Measurements from ENCODE around the gene PARP1.
"Not testable (repeated sequence)": the region's sequence is repeated elsewhere in the genome, so short reads cannot be mapped to it uniquely, and the experiment has no call there.

PARP1 gene

GRCh38 chr1:226355016-226355415 is 52.9 kb downstream of the PARP1 start:
- Histone ChIP-seq H3K4me1 (ENCODE audit: control insufficient read depth, insufficient read depth, low read length) (no peaks in the 10 kb centered on the region), H3K9me3 (replicated peaks; ENCODE audit: low read length) (no peaks in the 10 kb centered on the region), H3K4me2 (ENCODE audit: low read length) (no peak overlapping the region), H3K27me3 (ENCODE audit: control insufficient read depth, insufficient read depth, low read length) (no peaks in the 10 kb centered on the region), H3K9ac (ENCODE audit: low read depth, low read length) (no peak overlapping the region), H3K36me3 (ENCODE audit: insufficient read depth, low read length) (peaks cover 23% of the 10 kb centered on the region), H3K4me3 (ENCODE audit: low read length) (no peak overlapping the region)

- H3K36me3 ChIP-seq (ENCODE audit: insufficient read depth, low read length): peaks cover 13% of the 10 kb centered on the region
- H3K4me1 ChIP-seq (ENCODE audit: control insufficient read depth, insufficient read depth, low read length): no peaks in the 10 kb centered on the region
- no peaks in the 10 kb centered on the region for H3K9me3 ChIP-seq (replicated peaks; ENCODE audit: low read length)
- H3K27me3 ChIP-seq (ENCODE audit: control insufficient read depth, insufficient read depth, low read length): no peaks in the 10 kb centered on the region
- H3K4me2 ChIP-seq (ENCODE audit: low read length): no peak overlapping the region
- H3K9ac ChIP-seq (ENCODE audit: low read depth, low read length): no peak overlapping the region
- no peak overlapping the region for H3K4me3 ChIP-seq (ENCODE audit: low read length)
Measured at GRCh38 chr1:226353698-226354525, 54.0 kb downstream of the PARP1 start.

- Histone ChIP-seq H3K36me3 (ENCODE audit: insufficient read depth, low read length) (no peaks in the 10 kb centered on the region), H3K9ac (ENCODE audit: low read depth, low read length) (no peak overlapping the region), H3K4me3 (ENCODE audit: low read length) (no peak overlapping the region), H3K4me2 (ENCODE audit: low read length) (no peak overlapping the region), H3K27me3 (ENCODE audit: control insufficient read depth, insufficient read depth, low read length) (peaks cover 3% of the 10 kb centered on the region), H3K9me3 (replicated peaks; ENCODE audit: low read length) (no peaks in the 10 kb centered on the region), H3K4me1 (ENCODE audit: control insufficient read depth, insufficient read depth, low read length) (no peaks in the 10 kb centered on the region)
Measured at GRCh38 chr1:226351709-226352108, 56.2 kb downstream of the PARP1 start.

GRCh38 chr1:226350519-226350865 is 57.4 kb downstream of the PARP1 start:
- Histone ChIP-seq H3K9me3 (replicated peaks; ENCODE audit: low read length) (no peaks in the 10 kb centered on the region), H3K4me2 (ENCODE audit: low read length) (no peak overlapping the region), H3K9ac (ENCODE audit: low read depth, low read length) (no peak overlapping the region), H3K27me3 (ENCODE audit: control insufficient read depth, insufficient read depth, low read length) (peaks cover 3% of the 10 kb centered on the region), H3K36me3 (ENCODE audit: insufficient read depth, low read length) (no peaks in the 10 kb centered on the region), H3K4me1 (ENCODE audit: control insufficient read depth, insufficient read depth, low read length) (no peaks in the 10 kb centered on the region), H3K4me3 (ENCODE audit: low read length) (no peak overlapping the region)

GRCh38 chr1:226349801-226350518 is 57.9 kb downstream of the PARP1 start:
- no peak overlapping the region for H3K4me3 ChIP-seq (ENCODE audit: low read length)
- no peaks in the 10 kb centered on the region for H3K4me1 ChIP-seq (ENCODE audit: control insufficient read depth, insufficient read depth, low read length)
- H3K4me2 ChIP-seq (ENCODE audit: low read length): no peak overlapping the region
- H3K36me3 ChIP-seq (ENCODE audit: insufficient read depth, low read length): no peaks in the 10 kb centered on the region
- H3K27me3 ChIP-seq (ENCODE audit: control insufficient read depth, insufficient read depth, low read length): peaks cover 3% of the 10 kb centered on the region
- no peak overlapping the region for H3K9ac ChIP-seq (ENCODE audit: low read depth, low read length)
- H3K9me3 ChIP-seq (replicated peaks; ENCODE audit: low read length): no peaks in the 10 kb centered on the region

- no peak overlapping the region for H3K4me3 ChIP-seq (ENCODE audit: low read length)
Measured at GRCh38 chr1:226349081-226349480, 58.8 kb downstream of the PARP1 start.

GRCh38 chr1:226344441-226345259 is 63.2 kb downstream of the PARP1 start:
- H3K4me2 ChIP-seq (ENCODE audit: low read length): no peak overlapping the region
- H3K4me3 ChIP-seq (ENCODE audit: low read length): no peak overlapping the region
- no peaks in the 10 kb centered on the region for H3K9me3 ChIP-seq (replicated peaks; ENCODE audit: low read length)
- no peaks in the 10 kb centered on the region for H3K36me3 ChIP-seq (ENCODE audit: insufficient read depth, low read length)
- peaks cover 3% of the 10 kb centered on the region for H3K27me3 ChIP-seq (ENCODE audit: control insufficient read depth, insufficient read depth, low read length)
- no peaks in the 10 kb centered on the region for H3K4me1 ChIP-seq (ENCODE audit: control insufficient read depth, insufficient read depth, low read length)
- no peak overlapping the region for H3K9ac ChIP-seq (ENCODE audit: low read depth, low read length)

More at GRCh38 chr1:226349081-226349480, 58.8 kb downstream of the PARP1 start:
- no peaks in the 10 kb centered on the region for H3K36me3 ChIP-seq (ENCODE audit: insufficient read depth, low read length)
- no peak overlapping the region for H3K9ac ChIP-seq (ENCODE audit: low read depth, low read length)
- no peaks in the 10 kb centered on the region for H3K9me3 ChIP-seq (replicated peaks; ENCODE audit: low read length)
- peaks cover 3% of the 10 kb centered on the region for H3K27me3 ChIP-seq (ENCODE audit: control insufficient read depth, insufficient read depth, low read length)
- no peak overlapping the region for H3K4me2 ChIP-seq (ENCODE audit: low read length)
- no peaks in the 10 kb centered on the region for H3K4me1 ChIP-seq (ENCODE audit: control insufficient read depth, insufficient read depth, low read length)

- no peak overlapping the region for H3K4me3 ChIP-seq (ENCODE audit: low read length)
- no peaks in the 10 kb centered on the region for H3K36me3 ChIP-seq (ENCODE audit: insufficient read depth, low read length)
- no peaks in the 10 kb centered on the region for H3K9me3 ChIP-seq (replicated peaks; ENCODE audit: low read length)
- no peaks in the 10 kb centered on the region for H3K4me1 ChIP-seq (ENCODE audit: control insufficient read depth, insufficient read depth, low read length)
- H3K9ac ChIP-seq (ENCODE audit: low read depth, low read length): no peak overlapping the region
- H3K4me2 ChIP-seq (ENCODE audit: low read length): no peak overlapping the region
- no peaks in the 10 kb centered on the region for H3K27me3 ChIP-seq (ENCODE audit: control insufficient read depth, insufficient read depth, low read length)
Measured at GRCh38 chr1:226342656-226343055, 65.2 kb downstream of the PARP1 start.

- not testable (repeated sequence) for H3K4me1 ChIP-seq (ENCODE audit: control insufficient read depth, insufficient read depth, low read length); H3K4me3 ChIP-seq (ENCODE audit: low read length); H3K9me3 ChIP-seq (replicated peaks; ENCODE audit: low read length); H3K36me3 ChIP-seq (ENCODE audit: insufficient read depth, low read length); H3K4me2 ChIP-seq (ENCODE audit: low read length); H3K9ac ChIP-seq (ENCODE audit: low read depth, low read length); H3K27me3 ChIP-seq (ENCODE audit: control insufficient read depth, insufficient read depth, low read length)
Measured at GRCh38 chr1:226340111-226340510, 67.8 kb downstream of the PARP1 start.

- Histone ChIP-seq H3K4me3 (ENCODE audit: low read length) (no peak overlapping the region), H3K4me2 (ENCODE audit: low read length) (no peak overlapping the region), H3K4me1 (ENCODE audit: control insufficient read depth, insufficient read depth, low read length) (no peaks in the 10 kb centered on the region), H3K9me3 (replicated peaks; ENCODE audit: low read length) (no peaks in the 10 kb centered on the region), H3K9ac (ENCODE audit: low read depth, low read length) (no peak overlapping the region), H3K27me3 (ENCODE audit: control insufficient read depth, insufficient read depth, low read length) (no peaks in the 10 kb centered on the region), H3K36me3 (ENCODE audit: insufficient read depth, low read length) (no peaks in the 10 kb centered on the region)
Measured at GRCh38 chr1:226337276-226337875, 70.5 kb downstream of the PARP1 start.

GRCh38 chr1:226335661-226336060 is 72.2 kb downstream of the PARP1 start:
- Histone ChIP-seq H3K4me2 (ENCODE audit: low read length) (no peak overlapping the region), H3K9ac (ENCODE audit: low read depth, low read length) (no peak overlapping the region), H3K4me1 (ENCODE audit: control insufficient read depth, insufficient read depth, low read length) (no peaks in the 10 kb centered on the region)

More at GRCh38 chr1:226335661-226336060, 72.2 kb downstream of the PARP1 start:
- Histone ChIP-seq H3K27me3 (ENCODE audit: control insufficient read depth, insufficient read depth, low read length) (no peaks in the 10 kb centered on the region), H3K9me3 (replicated peaks; ENCODE audit: low read length) (no peaks in the 10 kb centered on the region), H3K4me3 (ENCODE audit: low read length) (no peak overlapping the region), H3K36me3 (ENCODE audit: insufficient read depth, low read length) (no peaks in the 10 kb centered on the region)

Measured in skeletal muscle satellite cell (primary cell).